GM13976 (cell line): ENCODE results near the gene BCOR.

Experiments
- DNase-seq: peaks from one replicate; pipeline ENCODE4 v3.0.0; 2012; ENCODE audit warnings: low spot score
- in situ Hi-C: fragments of 300-500 bp; cut with MboI; formaldehyde crosslinking; loops from one replicate; pipeline ENCODE4 v1.12.0; 2022; ENCODE audit warnings: low sequenced_read_pairs, mixed read lengths, inconsistent platforms; ENCODE audit not compliant: unreplicated experiment
- TF ChIP-seq, protein P1 (sequence below): IDR thresholded peaks from 2 replicates; pipeline ENCODE4 v1.5.1; 2012; ENCODE audit warnings: borderline replicate concordance, mild to moderate bottlenecking; ENCODE audit not compliant: insufficient read depth; ENCODE audit errors: extremely low read depth, missing control alignments, control extremely low read depth

Gene BCOR

DNA sequence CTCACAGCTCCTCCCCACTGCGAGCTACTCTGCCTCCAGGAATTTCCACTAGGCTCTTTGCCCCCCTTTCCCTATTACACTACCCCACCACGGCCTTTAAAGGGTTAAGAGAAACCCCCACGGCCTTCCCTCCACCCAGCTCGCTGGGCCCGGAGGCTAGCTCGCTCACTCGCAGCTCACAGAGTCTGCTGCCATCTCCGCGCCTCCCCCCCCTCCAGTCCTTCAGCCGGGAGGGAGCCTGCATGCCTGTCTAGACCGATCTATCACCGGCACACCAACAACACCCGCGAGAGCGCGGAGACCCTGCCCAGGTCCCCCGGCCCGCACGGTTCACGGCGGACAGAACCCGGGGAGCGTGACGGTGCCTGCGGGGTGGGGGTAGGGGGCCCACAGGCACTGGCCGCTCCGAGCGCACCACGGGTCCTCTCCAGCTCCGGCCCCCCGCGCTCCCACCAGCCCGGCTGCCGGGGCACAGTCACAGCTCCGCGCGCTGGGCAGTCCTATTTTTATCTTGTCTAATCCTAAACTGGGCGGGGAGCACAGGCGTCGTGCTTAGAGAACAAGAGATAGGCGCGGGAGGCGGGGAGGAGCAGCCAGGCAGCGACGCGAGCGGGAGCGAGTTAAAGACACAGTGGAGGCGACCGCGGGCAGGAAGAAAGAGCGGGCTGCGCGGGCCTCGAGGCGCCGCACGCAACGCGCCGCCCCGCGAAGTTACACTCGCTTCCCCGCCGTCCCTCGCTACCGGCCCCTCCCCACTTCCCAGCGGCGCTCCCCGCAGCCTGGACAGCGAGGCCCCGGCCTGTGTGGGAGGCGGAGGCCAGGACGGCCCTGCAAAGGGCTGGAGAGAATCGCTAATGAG is 3.5 kb downstream of the BCOR start:
- in situ Hi-C loops: no loop called here
- TF ChIP-seq, protein P1, sequence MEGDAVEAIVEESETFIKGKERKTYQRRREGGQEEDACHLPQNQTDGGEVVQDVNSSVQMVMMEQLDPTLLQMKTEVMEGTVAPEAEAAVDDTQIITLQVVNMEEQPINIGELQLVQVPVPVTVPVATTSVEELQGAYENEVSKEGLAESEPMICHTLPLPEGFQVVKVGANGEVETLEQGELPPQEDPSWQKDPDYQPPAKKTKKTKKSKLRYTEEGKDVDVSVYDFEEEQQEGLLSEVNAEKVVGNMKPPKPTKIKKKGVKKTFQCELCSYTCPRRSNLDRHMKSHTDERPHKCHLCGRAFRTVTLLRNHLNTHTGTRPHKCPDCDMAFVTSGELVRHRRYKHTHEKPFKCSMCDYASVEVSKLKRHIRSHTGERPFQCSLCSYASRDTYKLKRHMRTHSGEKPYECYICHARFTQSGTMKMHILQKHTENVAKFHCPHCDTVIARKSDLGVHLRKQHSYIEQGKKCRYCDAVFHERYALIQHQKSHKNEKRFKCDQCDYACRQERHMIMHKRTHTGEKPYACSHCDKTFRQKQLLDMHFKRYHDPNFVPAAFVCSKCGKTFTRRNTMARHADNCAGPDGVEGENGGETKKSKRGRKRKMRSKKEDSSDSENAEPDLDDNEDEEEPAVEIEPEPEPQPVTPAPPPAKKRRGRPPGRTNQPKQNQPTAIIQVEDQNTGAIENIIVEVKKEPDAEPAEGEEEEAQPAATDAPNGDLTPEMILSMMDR: no peak
- no peak for DNase-seq

- no peak for DNase-seq
- TF ChIP-seq, protein P1: no peak
- in situ Hi-C loops: no loop called here
Measured at GRCh38 chrX:40093586-40093985, 4.2 kb downstream of the BCOR start.

DNA sequence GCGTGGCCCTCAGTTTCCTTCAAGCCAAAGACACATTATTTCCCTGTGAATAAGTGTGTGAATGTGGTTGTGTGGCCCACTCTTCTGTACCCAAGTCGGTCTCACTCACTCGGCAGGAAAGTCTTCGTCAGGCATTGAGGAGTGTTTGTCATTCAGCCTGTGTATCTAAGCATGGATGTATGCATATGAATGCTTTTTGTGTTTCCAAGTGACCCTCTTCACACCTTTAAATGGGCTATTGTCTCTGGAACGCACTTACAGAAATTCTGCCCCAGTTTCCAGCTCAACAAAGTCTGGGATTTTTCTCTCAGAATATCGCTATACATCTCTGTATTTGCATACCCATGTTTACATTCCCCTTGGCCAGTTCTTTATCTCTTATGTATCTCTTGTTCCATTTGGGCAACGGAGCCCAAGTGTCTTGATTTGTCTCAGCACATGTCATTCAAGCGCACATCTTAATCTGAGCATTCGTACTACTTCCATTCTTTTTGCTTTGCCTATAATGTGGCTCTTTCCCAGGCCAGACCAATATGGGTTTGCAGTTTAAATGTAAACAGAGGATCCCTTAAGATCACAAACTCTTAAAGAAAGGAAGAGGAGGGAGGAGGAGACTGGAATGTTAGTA is 4.8 kb downstream of the BCOR start:
- TF ChIP-seq, protein P1: no peak
- no peak for DNase-seq
- in situ Hi-C loops: no loop called here

- in situ Hi-C loops: no loop called here
- no peak for DNase-seq
- TF ChIP-seq, protein P1: no peak
Measured at GRCh38 chrX:40091691-40092421, 5.9 kb downstream of the BCOR start.

DNA sequence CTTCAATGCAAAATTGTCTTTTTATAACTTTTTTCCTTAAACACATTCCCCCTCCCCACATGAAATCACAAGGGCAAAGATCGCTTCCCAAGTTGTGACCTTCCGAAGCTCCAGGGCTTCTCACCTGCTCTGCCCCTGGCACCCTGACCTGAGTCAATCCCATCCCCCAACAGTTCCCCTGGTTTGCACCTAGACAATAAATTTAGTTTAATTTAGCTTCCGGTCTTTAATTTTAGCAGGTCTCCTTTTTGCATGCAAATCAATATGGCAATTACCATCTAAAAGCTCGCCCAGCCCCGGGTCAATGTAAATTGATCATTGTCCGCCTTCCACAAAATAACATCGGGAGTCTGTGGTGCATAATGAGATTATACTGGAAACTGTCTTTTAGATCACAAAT is 6.8 kb downstream of the BCOR start:
- DNase-seq: no peak
- in situ Hi-C loops: no loop called here

More for the DNA sequence above, 6.8 kb downstream of the BCOR start:
- TF ChIP-seq, protein P1: no peak
